Esophagus (tissue), 2 donors: ENCODE data around the gene ELAVL4. TPM values are rescaled to one million over a fixed set of nuclear protein-coding genes. Genes with fewer than 3 reads are reported as not detected.

Experiments
- H3K27ac ChIP-seq, 2 donors: one replicate each; pipeline ENCODE4 v1.5.1; 2013; ENCODE audit warnings: low read depth in 2 of 2, mild to moderate bottlenecking in 2 of 2, inconsistent platforms in 1 of 2, low read length in 1 of 2, moderate library complexity in 1 of 2
- H3K27me3 ChIP-seq, 2 donors: one replicate each; pipeline ENCODE4 v1.6.1; 2013; ENCODE audit warnings: low read length in 2 of 2, control low read depth in 1 of 2, mild to moderate bottlenecking in 1 of 2; ENCODE audit not compliant: insufficient read depth in 2 of 2, control insufficient read depth in 1 of 2
- H3K36me3 ChIP-seq, 2 donors: one replicate each; pipeline ENCODE4 v1.6.1; 2013; ENCODE audit warnings: low read length in 1 of 2; ENCODE audit not compliant: control insufficient read depth in 2 of 2, insufficient read depth in 2 of 2
- H3K4me1 ChIP-seq, 2 donors: one replicate each; pipeline ENCODE4 v1.6.1; 2013; ENCODE audit warnings: low read length in 1 of 2; ENCODE audit not compliant: control insufficient read depth in 2 of 2, insufficient read depth in 2 of 2
- H3K4me3 ChIP-seq, 2 donors: one replicate each; pipeline ENCODE4 v1.5.1; 2013; ENCODE audit warnings: low read length in 2 of 2, mild to moderate bottlenecking in 2 of 2, low read depth in 1 of 2, moderate library complexity in 1 of 2
- H3K9me3 ChIP-seq, 2 donors: one replicate each; pipeline ENCODE4 v1.6.1; 2013; ENCODE audit warnings: mild to moderate bottlenecking in 2 of 2, low read depth in 1 of 2, low read length in 1 of 2, moderate library complexity in 1 of 2; ENCODE audit not compliant: control insufficient read depth in 2 of 2, insufficient read depth in 1 of 2
- WGBS, 2 donors: extraction: QIAGEN DNeasy Blood & Tissue Kit; methylation state at CpG; one replicate each; pipeline ENCODE4 v1.1.7; 2013; 5-methylcytosine and 5-hydroxymethylcytosine counted together
- polyA plus RNA-seq, 2 donors: library from polyadenylated mRNA; stranded (reverse); fragments of 200-250 nt; gene quantifications; one replicate each; pipeline ENCODE4 v1.2.3, GENCODE V29; 2013
- donor health status: healthy with polysubstance abuse.
- donor health status: Bipolar disorder and iron deficiency.

Gene ELAVL4
- polyA plus RNA-seq, 2 donors = 0.06 TPM; not detected in 1

DNA sequence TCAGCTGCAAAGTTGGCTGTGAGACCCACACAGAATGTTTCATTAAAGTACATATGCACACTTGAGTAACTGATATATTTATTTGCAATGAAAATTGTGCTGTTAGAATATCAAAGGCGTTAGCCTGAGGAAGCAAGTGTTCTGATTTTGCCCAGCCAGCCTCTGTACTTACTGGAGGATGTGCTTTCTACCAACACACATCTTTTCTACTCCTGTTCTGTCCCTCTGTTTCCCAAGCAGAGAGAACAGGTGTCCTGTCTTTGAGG, 31.4 kb downstream of the ELAVL4 start:
- H3K27me3 ChIP-seq = peaks cover 0 to 2% of the 10 kb centered on the region in 2 donors
- no peaks in the 10 kb centered on the region for H3K9me3 ChIP-seq
- 58 to 73% methylated on average over 1 of the region's 1 CpG for WGBS, 2 donors
- H3K36me3 ChIP-seq = no peaks in the 10 kb centered on the region
- H3K4me3 ChIP-seq = no peak overlapping the region
- no peaks in the 10 kb centered on the region for H3K4me1 ChIP-seq
- no peak overlapping the region for H3K27ac ChIP-seq

DNA sequence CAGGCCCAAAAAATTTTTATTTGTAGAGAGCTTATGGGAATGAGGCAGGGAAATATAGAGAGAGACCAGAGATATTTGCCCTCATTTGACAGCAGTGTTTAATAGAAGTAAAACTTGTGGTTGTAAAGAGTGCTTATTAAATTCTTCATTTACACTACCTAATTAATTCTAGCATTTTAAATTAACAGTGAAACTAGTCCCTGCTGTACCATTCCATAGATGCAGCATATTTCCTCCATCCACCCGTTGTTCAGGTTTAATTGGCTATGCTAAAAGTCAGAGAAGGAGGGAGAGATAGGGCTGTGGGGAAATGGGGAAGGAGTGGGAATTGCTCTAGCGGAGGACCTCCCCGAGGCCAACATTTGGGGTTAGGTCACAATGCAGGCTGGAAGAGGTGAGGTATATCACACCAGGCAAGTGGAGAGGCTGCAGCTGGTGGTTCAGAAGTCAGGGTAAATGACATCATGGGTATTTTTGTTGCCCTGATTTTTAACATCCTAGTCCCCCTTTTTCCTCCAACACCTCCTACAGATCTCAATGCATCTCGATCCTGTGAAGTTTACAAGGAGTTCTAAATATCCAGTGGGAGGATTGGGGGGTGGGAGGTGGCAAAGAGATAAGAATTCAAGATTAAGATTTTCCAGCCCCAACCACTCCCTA, 38.6 kb downstream of the ELAVL4 start:
- Histone ChIP-seq H3K27ac (no peak overlapping the region), H3K36me3 (no peaks in the 10 kb centered on the region), H3K4me3 (no peak overlapping the region), H3K4me1 (no peaks in the 10 kb centered on the region), H3K9me3 (no peaks in the 10 kb centered on the region), H3K27me3 (no peaks in the 10 kb centered on the region)
- WGBS, 2 donors = 64% methylated on average over 4 of the region's 4 CpGs

DNA sequence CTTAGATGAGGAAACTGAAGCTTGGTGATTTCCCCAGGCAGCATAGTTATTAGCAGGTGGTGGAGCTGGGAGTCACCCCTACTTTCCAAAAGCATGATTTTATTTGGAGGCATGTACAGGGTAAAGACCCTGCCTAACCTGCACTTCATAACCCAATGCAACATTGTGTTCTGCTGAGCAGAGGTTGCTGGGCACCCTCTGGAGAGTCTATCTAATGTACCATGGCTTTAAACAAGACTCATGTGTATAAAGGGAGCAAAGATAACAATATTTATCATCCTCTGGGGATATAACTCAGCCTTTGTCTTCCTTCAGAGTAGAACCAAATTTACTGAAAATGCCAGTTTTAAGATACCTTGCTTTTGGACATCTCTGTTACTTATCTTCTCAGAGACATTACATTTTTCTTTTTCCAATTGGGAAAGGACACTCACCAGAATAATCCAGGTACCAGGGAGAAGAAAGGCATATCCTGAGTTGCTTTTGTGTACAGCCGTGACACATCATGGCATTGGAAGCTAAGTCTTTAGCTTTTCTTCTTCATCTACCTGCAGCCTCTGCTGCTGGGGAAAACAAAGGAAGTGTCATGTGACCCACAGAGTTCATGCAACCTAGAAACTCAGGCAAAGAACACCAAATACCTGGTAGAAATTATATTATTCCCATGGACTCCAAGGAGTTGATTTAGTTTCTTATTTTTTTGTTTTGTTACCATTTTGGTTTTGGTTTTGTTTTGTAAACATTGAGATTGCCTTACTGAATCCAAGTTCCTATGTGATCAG, 39.6 kb downstream of the ELAVL4 start:
- WGBS, 2 donors = 56 to 70% methylated on average over 1 of the region's 1 CpG
- Histone ChIP-seq H3K9me3 (no peaks in the 10 kb centered on the region), H3K27me3 (no peaks in the 10 kb centered on the region), H3K36me3 (no peaks in the 10 kb centered on the region), H3K4me3 (no peak overlapping the region), H3K27ac (no peak overlapping the region), H3K4me1 (no peaks in the 10 kb centered on the region)

DNA sequence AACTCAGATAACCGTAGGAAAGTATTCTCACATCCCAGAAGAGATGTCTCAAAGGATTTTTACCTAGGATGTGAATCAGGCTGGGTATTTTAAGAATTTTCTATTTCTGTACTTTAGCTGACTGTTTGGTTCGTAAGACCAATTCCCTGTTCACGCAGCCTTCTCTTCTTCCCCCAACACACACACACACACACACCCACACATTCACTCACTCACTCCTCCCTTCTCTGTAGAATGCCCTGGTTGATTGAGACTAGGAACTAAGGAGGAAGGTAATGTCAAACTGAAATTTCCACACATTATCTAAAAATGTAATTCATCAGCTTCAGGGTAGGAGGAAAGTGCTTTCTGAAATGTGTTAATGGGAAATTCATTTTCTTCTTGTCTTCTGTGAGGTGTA, 43.5 kb downstream of the ELAVL4 start:
- Histone ChIP-seq H3K27me3 (no peaks in the 10 kb centered on the region), H3K9me3 (no peaks in the 10 kb centered on the region), H3K4me3 (no peak overlapping the region), H3K36me3 (no peaks in the 10 kb centered on the region), H3K4me1 (no peaks in the 10 kb centered on the region), H3K27ac (no peak overlapping the region)
- WGBS, 2 donors = 69 to 71% methylated on average over 3 of the region's 3 CpGs

DNA sequence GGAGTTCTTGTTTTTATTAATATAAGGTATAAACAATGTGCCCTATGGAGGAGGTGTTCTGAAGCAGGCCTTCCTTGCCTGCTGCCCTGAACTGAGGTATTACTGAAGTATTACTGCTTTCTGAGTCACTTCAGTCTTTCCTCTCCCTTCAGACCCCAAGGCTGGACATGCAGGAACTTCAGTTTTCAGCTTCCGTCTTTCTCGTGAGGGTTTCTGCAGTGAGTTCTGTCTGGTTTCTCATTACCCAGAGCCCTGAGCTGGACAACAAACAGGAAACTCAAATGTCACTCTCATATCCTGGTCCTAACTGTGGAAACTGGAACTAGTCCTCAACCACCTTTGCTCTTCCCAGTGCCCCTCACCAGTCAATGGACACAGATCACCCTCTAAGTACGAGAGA, 46.8 kb downstream of the ELAVL4 start:
- no peaks in the 10 kb centered on the region for H3K9me3 ChIP-seq
- 64 to 65% methylated on average over 3 of the region's 3 CpGs for WGBS, 2 donors
- no peaks in the 10 kb centered on the region for H3K27me3 ChIP-seq
- H3K27ac ChIP-seq = no peak overlapping the region
- H3K36me3 ChIP-seq = no peaks in the 10 kb centered on the region
- no peaks in the 10 kb centered on the region for H3K4me1 ChIP-seq
- no peak overlapping the region for H3K4me3 ChIP-seq

DNA sequence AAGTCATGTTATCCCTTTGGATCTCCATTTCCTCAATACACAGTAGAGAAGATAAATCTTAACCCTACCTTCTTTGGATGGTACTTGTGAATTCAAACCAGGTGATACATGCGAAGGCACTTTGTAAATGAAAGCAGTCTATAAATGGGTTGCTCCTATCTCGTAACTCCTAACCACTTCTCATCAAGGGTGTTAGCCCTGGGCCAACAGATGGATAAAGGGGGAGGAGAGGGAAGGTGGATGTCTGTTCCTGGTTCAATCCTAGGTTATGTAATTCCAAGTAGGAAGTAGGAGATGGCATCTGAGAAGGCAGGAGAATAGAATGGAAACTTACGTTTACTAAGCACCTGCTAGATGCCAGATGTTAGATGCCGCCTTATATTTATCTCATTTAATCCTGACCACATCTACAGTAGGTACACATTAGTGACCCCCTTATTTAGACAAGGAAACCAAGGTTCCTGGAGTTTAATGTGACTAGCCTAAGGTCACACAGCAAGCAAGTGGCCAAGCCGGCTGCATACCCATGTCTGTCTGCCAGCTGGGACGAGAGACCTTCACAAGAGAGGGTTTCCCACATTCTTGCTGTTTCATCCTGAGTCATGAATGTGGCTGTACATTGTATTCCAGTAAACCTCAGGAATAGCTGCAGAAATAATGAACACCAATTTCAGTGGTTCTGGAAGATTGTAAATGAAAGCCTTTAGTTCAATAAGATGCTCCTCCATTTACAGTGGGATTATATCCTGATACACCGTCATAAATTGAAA, 47.7 kb downstream of the ELAVL4 start:
- H3K36me3 ChIP-seq = no peaks in the 10 kb centered on the region
- no peaks in the 10 kb centered on the region for H3K9me3 ChIP-seq
- H3K27ac ChIP-seq = no peak overlapping the region
- no peak overlapping the region for H3K4me3 ChIP-seq
- WGBS, 2 donors = 85 to 88% methylated on average over 7 of the region's 7 CpGs
- H3K4me1 ChIP-seq = no peaks in the 10 kb centered on the region
- H3K27me3 ChIP-seq = no peaks in the 10 kb centered on the region

DNA sequence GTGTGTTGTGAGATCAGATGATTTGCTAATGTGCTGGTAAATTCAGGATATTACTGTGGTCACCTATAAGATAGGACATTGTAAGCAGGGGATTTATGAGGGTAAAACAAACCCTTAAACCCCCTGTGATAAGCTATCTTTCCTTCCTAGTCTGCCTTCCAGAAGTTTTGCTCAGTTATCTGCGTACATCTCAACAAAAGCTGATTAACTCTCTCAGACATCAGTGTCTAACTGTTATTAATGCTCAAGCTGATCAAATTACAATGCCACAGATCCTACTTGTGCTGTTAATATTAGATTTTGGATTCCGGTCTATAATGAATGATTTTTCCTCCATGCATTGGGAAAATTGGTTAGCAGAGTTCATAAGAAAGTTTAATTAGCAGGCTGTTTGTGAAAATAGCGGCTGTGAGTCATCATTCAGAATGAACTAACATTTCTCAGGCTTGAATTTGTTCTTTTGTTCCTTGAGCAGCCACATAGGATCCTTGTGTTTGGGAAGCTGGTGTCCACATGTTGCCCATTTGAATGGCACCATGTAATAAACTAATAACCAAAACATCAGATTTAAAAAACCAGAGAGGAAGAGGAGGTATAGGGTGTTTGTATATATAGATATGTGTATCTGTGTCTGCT, 48.7 kb downstream of the ELAVL4 start:
- Histone ChIP-seq H3K4me3 (no peak overlapping the region), H3K4me1 (no peaks in the 10 kb centered on the region), H3K27ac (no peak overlapping the region), H3K27me3 (no peaks in the 10 kb centered on the region), H3K9me3 (no peaks in the 10 kb centered on the region), H3K36me3 (no peaks in the 10 kb centered on the region)
- 75 to 84% methylated on average over 3 of the region's 3 CpGs for WGBS, 2 donors

DNA sequence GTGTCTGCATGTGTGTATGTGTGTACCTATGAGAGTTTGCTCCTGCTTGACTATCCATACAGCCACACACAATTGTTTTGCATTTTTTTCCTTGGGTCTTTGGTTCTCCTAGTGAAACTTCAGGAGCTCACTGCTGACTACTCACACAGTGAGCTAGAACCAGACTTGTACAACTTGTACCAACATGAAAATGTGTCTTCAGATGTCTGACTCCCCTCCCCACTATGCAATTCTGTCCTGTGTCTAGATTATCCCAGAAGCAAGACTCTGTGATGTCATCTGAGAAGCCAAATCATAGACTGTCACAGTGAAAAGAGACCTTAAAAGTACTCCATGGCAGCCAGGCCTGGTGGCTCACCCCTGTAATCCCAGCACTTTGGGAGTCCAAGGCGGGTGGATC, 49.7 kb downstream of the ELAVL4 start:
- H3K4me1 ChIP-seq = no peaks in the 10 kb centered on the region
- 83 to 91% methylated on average over 1 of the region's 1 CpG for WGBS, 2 donors
- no peaks in the 10 kb centered on the region for H3K27me3 ChIP-seq
- H3K9me3 ChIP-seq = no peaks in the 10 kb centered on the region
- H3K27ac ChIP-seq = no peak overlapping the region
- H3K36me3 ChIP-seq = no peaks in the 10 kb centered on the region
- H3K4me3 ChIP-seq = no peak overlapping the region

DNA sequence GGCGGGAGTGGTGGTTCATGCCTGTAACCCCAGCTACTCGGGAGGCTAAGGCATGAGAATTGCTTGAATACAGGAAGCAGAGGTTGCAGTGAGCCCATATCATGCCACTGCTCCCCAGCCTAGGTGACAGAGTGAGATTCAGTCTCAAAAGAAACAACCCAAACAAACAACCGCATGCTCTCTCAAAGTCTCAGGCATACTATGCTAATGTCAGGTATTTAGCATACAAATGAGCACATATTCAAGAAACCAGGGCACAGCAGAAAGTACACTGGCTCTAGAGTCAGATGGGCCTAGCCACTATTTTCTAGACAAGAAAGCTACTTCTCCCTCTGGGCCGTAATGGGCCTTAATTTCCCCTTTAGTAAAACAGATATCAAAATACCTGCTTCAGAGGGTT, 55.0 kb downstream of the ELAVL4 start:
- H3K9me3 ChIP-seq = no peaks in the 10 kb centered on the region
- WGBS, 2 donors = 75 to 78% methylated on average over 4 of the region's 4 CpGs

More for the DNA sequence above, 55.0 kb downstream of the ELAVL4 start:
- Histone ChIP-seq H3K27ac (no peak overlapping the region), H3K4me3 (no peak overlapping the region), H3K4me1 (no peaks in the 10 kb centered on the region), H3K36me3 (no peaks in the 10 kb centered on the region), H3K27me3 (no peaks in the 10 kb centered on the region)
